GM12891 (cell line): ENCODE data around the gene UIMC1.

Source experiments
- POLR2A ChIP-seq: IDR thresholded peaks from 2 replicates; pipeline ENCODE4 v1.6.1; 2011; ENCODE audit warnings: low read depth, low read length, control low read depth
- POLR2AphosphoS5 ChIP-seq: IDR thresholded peaks from 2 replicates; pipeline ENCODE4 v1.6.1; 2011; ENCODE audit warnings: low read depth, low read length, control low read depth
- TAF1 ChIP-seq: IDR thresholded peaks from 2 replicates; pipeline ENCODE4 v1.6.1; 2011; ENCODE audit warnings: low read depth, low read length, control low read depth

DNA sequence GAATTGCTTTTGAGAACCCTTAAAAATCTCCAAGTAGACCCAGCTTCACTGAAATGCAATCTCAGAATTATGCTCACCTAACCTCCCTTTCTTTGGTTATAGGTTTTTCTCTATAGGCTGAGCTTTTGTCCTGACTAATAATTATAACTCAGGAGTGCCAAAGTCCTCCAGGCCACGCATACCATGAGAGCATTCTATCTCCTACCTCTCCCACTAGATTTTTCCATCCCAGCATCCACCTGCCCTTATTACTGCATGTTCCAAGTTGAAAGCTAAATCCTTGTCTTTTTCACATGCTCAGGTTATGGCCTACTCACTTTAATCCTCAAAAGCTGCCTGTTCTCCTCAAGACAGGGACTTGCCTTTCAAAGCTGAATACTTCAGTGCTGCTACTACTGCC lies 38.1 kb upstream of the UIMC1 start:
- TF ChIP-seq TAF1 = no peak
- TF ChIP-seq POLR2A = no peak
- no peak for TF ChIP-seq POLR2AphosphoS5
